HL-60 (cell line): ENCODE measurements around the gene PLA2G3.

Experiments
- POLR2AphosphoS5 ChIP-seq: IDR thresholded peaks from 2 replicates; pipeline ENCODE4 v1.6.1; 2012; ENCODE audit warnings: low read depth
- TF ChIP-seq, protein P1 (sequence below): IDR thresholded peaks from one replicate; pipeline ENCODE4 v1.5.1; 2011; ENCODE audit warnings: low read length, control low read depth, inconsistent platforms; ENCODE audit not compliant: insufficient read depth

DNA sequence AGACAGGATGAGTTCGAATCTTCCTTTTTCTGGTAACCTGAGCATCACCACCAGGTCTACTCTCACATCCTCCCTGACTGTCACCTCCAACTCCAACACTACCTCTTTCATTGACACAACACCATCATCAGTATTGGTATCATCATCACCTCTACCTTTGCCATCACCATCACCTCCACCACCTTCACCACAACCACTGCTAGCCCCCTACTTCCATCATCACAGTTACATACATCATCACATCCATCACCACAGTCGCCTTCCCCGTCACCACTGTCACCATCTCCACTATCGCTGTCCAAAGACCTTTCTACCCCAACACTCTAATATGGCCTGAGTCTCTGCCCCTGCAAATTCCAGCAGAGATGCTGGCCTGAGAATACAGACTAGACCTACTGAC, 18.9 kb downstream of the PLA2G3 start:
- TF ChIP-seq, protein P1, sequence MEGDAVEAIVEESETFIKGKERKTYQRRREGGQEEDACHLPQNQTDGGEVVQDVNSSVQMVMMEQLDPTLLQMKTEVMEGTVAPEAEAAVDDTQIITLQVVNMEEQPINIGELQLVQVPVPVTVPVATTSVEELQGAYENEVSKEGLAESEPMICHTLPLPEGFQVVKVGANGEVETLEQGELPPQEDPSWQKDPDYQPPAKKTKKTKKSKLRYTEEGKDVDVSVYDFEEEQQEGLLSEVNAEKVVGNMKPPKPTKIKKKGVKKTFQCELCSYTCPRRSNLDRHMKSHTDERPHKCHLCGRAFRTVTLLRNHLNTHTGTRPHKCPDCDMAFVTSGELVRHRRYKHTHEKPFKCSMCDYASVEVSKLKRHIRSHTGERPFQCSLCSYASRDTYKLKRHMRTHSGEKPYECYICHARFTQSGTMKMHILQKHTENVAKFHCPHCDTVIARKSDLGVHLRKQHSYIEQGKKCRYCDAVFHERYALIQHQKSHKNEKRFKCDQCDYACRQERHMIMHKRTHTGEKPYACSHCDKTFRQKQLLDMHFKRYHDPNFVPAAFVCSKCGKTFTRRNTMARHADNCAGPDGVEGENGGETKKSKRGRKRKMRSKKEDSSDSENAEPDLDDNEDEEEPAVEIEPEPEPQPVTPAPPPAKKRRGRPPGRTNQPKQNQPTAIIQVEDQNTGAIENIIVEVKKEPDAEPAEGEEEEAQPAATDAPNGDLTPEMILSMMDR = no peak
- no peak for TF ChIP-seq POLR2AphosphoS5
